Thymus (tissue), 11 donors: ENCODE data around the gene SOCS6. TPM values are rescaled to one million over a fixed set of nuclear protein-coding genes. Genes with fewer than 3 reads are reported as not detected.

ENCODE experiments used
- DNase-seq, 9 donors: peaks; one replicate each; pipeline ENCODE4 v3.0.0-alpha.2; 2013; ENCODE audit warnings: low spot score in 9 of 9, low read depth in 6 of 9, missing footprints in 1 of 9
- H3K27ac ChIP-seq, 2 donors: one replicate each; pipeline ENCODE4 v1.5.1; 2013; ENCODE audit warnings: control low read depth in 1 of 2, low read depth in 1 of 2, low read length in 1 of 2, mild to moderate bottlenecking in 1 of 2, moderate library complexity in 1 of 2
- H3K27me3 ChIP-seq, 2 donors: one replicate each; pipeline ENCODE4 v1.5.1; 2013; ENCODE audit warnings: low read length in 1 of 2; ENCODE audit not compliant: control insufficient read depth in 2 of 2, insufficient read depth in 1 of 2
- H3K36me3 ChIP-seq, 2 donors: one replicate each; pipeline ENCODE4 v1.5.1; 2013; ENCODE audit warnings: low read length in 1 of 2, mild to moderate bottlenecking in 1 of 2, moderate library complexity in 1 of 2; ENCODE audit not compliant: control insufficient read depth in 2 of 2, insufficient read depth in 2 of 2
- H3K4me1 ChIP-seq, 2 donors: one replicate each; pipeline ENCODE4 v1.5.1; 2013; ENCODE audit warnings: low read length in 2 of 2; ENCODE audit not compliant: control insufficient read depth in 2 of 2, insufficient read depth in 2 of 2
- H3K4me3 ChIP-seq, 2 donors: one replicate each; pipeline ENCODE4 v1.5.1; 2013; ENCODE audit warnings: low read length in 2 of 2, control low read depth in 1 of 2, mild to moderate bottlenecking in 1 of 2
- H3K9me3 ChIP-seq, 2 donors: one replicate each; pipeline ENCODE4 v1.5.1; 2013; ENCODE audit warnings: low read length in 1 of 2, mild to moderate bottlenecking in 1 of 2; ENCODE audit not compliant: control insufficient read depth in 2 of 2, insufficient read depth in 1 of 2
- WGBS: extraction: QIAGEN DNeasy Blood & Tissue Kit; methylation state at CpG from one replicate; pipeline ENCODE4 v1.1.7; 2013; 5-methylcytosine and 5-hydroxymethylcytosine counted together
- polyA plus RNA-seq: library from polyadenylated mRNA; stranded (reverse); fragments of 200-250 nt; gene quantifications from one replicate; pipeline ENCODE4 v1.2.3, GENCODE V29; 2013
- total RNA-seq: library from RNA; stranded (reverse); fragments of 120-200 nt; gene quantifications from one replicate; pipeline ENCODE4 v1.2.4, GENCODE V29; 2013
- donor health status: healthy.

SOCS6 gene
- total and polyA plus RNA-seq, 2 donors: 5.0 to 5.4 TPM

DNA sequence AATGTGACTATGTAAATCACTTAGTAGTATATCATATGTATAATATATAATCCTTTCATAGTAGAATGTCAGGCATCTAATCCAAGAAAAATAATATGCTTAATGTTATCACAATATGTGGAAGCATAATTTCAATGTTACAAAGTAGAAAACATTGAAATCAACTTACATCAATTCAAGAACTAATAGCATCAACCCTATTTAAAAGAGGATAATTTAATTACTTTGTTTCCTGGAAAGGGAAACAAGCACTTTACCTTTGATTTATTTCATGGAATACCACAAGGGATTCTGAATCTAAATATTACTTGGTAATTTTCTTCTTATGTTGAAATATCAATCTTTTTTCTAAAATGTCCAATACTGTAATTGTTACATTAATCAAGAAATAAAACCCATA is 30.6 kb upstream of the SOCS6 start:
- no peaks in the 10 kb centered on the region for H3K9me3 ChIP-seq
- H3K4me1 ChIP-seq: no peaks in the 10 kb centered on the region
- H3K36me3 ChIP-seq: no peaks in the 10 kb centered on the region

DNA sequence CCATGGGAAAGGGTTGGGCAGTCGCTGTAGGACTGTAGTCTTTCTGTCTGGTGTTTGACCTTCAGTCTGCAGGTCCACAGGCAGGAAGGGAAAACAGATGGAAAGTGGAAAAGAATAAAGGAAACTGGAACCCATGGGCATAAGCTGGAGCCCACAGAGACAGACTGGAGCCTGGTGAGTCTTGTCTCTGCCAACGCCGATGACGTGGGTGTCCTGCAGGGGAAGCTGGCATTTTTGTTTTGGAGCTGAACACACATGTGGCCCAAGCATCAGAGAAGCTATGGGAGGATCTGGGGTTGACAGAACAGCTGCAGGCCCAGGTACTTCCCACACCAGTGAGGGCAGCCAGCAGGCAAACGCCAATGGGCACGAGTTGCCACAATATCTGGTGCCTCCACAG is 28.2 kb upstream of the SOCS6 start:
- Histone ChIP-seq H3K9me3 (no peaks in the 10 kb centered on the region), H3K27me3 (no peaks in the 10 kb centered on the region), H3K27ac (no peak overlapping the region), H3K4me3 (no peak overlapping the region), H3K36me3 (no peaks in the 10 kb centered on the region), H3K4me1 (no peaks in the 10 kb centered on the region)
- WGBS: 93% methylated on average over 6 of the region's 6 CpGs
- DNase-seq: no peak

More for the DNA sequence above, 30.6 kb upstream of the SOCS6 start:
- Histone ChIP-seq H3K4me3 (no peak overlapping the region), H3K27me3 (no peaks in the 10 kb centered on the region), H3K27ac (no peak overlapping the region)
- no peak for DNase-seq

DNA sequence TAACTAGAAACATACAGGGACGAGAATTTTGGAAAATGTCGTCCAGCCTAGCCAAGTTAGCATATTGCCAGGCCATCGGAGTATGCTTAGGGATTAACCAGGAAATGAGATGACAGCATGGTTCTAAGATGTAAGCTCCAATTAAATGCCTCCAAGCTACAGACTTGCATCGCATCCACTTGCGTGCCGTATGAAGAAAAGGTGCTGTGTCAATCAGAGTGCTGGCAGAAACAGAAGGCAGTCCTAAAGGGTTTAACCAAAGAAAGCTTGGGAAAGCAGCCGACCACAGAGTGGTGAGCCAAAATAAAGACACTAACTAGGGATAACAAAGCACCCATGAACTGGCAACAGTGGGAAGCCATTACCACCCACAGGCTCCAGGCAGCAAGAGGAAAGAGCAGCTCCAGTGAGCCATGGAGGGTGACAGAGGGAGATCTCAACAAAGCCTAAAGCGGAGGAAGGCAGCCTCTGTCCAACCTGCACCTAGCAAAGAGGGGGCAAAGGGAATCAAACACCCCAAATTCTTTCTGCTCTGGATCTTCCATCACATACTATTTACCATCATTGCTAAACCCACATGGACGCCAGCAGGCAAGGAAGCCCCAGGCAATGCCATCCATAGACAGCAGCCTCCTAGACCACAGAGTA is 27.6 kb upstream of the SOCS6 start:
- no peak overlapping the region for H3K27ac ChIP-seq
- 96% methylated on average over 9 of the region's 9 CpGs for WGBS
- no peaks in the 10 kb centered on the region for H3K9me3 ChIP-seq
- H3K36me3 ChIP-seq: no peaks in the 10 kb centered on the region
- H3K4me3 ChIP-seq: no peak overlapping the region
- no peaks in the 10 kb centered on the region for H3K27me3 ChIP-seq
- DNase-seq: no peak
- no peaks in the 10 kb centered on the region for H3K4me1 ChIP-seq

DNA sequence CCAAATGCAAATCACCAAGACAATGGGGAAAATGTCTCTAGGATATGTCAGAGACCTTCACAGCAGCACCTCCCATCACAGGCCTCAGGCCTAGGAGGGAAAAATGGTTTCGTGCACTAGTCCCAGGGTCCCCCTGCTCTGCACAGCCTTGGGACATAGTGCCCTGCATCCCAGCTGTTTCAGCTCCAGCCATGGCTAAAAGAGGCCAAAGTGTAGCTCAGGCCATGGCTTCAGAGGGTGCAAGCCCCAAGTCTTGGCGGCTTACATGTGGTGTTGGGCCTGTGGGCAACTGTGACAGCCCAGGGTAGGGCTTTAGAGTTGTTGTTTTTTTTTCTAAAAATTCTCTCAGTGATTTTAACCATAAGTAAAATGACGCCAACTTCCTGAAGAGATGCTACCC is 25.5 kb upstream of the SOCS6 start:
- H3K9me3 ChIP-seq: no peaks in the 10 kb centered on the region
- no peaks in the 10 kb centered on the region for H3K36me3 ChIP-seq
- no peak overlapping the region for H3K4me3 ChIP-seq
- no peak overlapping the region for H3K27ac ChIP-seq
- H3K27me3 ChIP-seq: no peaks in the 10 kb centered on the region
- WGBS: 79% methylated on average over 3 of the region's 3 CpGs
- no peaks in the 10 kb centered on the region for H3K4me1 ChIP-seq
- DNase-seq: no peak

DNA sequence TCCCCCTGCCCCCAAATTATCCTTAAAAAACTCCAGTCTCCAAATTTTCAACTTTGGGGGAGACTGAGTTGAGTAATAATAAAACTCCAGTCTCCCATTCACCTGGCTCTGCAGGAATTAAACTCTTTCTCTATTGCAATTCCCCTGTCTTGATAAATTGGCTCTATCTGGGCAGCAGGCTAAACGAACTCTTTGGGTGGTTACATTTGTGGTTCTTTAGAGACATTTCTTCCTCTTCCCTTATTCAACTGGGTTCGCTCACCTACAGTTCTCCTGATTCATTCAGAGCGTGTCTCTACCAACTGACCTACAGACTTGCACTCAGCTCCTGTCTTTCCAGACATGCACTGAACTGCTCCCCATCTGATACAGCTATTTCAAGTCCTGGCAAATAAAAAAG is 17.1 kb upstream of the SOCS6 start:
- H3K4me1 ChIP-seq: no peaks in the 10 kb centered on the region
- WGBS: 94% methylated on average over 3 of the region's 3 CpGs
- DNase-seq: no peak
- H3K27me3 ChIP-seq: no peaks in the 10 kb centered on the region
- no peak overlapping the region for H3K4me3 ChIP-seq
- H3K9me3 ChIP-seq: peaks cover 0 to 2% of the 10 kb centered on the region in 2 donors
- no peaks in the 10 kb centered on the region for H3K36me3 ChIP-seq
- no peak overlapping the region for H3K27ac ChIP-seq

DNA sequence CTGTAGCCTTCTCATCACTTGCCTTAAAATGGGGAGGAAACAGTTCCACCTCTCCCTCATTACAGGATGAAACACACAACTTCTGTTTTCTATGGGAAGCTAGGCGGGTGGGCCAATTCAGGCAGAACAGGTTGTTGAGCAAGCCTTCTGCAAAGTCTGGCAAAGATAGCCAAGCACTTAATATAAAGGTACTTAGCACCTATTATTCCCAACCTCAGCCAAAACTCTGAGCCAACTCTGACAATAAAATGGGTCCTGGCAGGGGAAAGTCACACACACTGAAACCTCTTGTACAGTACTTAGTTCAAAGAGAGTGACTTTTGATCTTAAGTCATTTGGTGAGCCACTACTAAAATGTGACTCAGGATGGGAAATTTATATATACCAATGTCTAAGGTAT is 15.8 kb upstream of the SOCS6 start:
- no peaks in the 10 kb centered on the region for H3K4me1 ChIP-seq

DNA sequence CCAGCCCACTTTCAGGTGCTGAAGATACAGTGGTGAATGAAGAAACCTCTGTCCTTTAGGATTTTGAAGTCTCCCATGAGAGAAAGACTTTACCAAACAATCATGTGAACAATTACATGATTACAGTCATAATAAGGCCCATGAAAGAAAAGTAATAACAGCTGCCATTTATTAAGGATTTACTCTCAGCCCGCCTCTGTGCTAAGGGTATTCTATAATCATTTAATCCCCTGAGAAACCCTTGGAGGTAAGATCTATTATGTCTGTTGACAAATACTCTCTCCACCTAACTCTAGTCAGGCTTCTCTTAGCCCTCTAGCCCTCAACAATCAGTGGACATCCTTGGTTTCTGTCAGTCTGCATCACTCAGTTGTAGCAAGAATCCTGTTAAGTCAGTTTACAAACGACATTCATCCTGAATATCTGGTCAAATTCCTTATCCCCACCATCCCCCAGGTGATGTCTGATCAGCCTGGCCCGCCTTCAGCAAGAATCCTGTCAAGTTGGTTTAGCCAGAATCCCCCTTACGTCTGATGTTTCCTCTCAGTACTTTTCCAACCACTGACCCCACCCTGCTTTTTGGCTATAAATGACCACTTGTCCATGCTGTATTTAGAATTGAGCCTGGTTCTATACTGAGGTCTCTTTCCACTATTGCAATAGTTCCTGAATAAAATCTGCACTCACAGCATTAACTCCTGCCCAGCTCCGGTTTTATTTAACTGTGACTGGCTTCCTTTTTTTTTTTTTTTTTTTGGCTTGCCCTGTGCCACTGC is 12.2 kb upstream of the SOCS6 start:
- H3K9me3 ChIP-seq: peaks cover 0 to 1% of the 10 kb centered on the region in 2 donors
- no peaks in the 10 kb centered on the region for H3K4me1 ChIP-seq
- H3K36me3 ChIP-seq: no peaks in the 10 kb centered on the region
- no peak overlapping the region for H3K27ac ChIP-seq
- 88% methylated on average over 5 of the region's 5 CpGs for WGBS
- DNase-seq: no peak
- no peaks in the 10 kb centered on the region for H3K27me3 ChIP-seq
- no peak overlapping the region for H3K4me3 ChIP-seq

More for the DNA sequence above, 15.8 kb upstream of the SOCS6 start:
- Histone ChIP-seq H3K27me3 (no peaks in the 10 kb centered on the region), H3K36me3 (no peaks in the 10 kb centered on the region), H3K4me3 (no peak overlapping the region), H3K27ac (no peak overlapping the region), H3K9me3 (peaks cover 0 to 2% of the 10 kb centered on the region in 2 donors)
- 98% methylated on average over 1 of the region's 1 CpG for WGBS
- DNase-seq: no peak

DNA sequence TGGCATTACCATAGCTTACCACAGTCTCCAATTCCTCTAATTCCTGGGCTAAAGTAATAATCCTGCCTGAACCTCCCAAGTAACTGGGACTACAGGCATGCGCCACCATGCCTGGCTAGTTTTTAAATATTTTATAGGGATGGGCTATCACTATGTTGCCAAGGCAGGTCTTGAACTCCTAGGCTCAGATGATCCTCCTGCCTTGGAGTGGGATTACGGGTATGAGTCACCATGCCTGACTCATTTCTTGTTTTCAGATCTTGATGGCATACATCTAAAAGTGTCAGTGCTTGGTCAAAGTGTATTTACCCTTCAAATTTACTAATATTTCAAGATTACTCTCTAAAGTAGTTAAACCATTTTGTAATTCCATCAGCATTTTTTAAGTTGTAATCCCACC is 9.4 kb upstream of the SOCS6 start:
- Histone ChIP-seq H3K27ac (no peak overlapping the region), H3K4me3 (no peak overlapping the region), H3K36me3 (no peaks in the 10 kb centered on the region), H3K9me3 (no peaks in the 10 kb centered on the region), H3K27me3 (no peaks in the 10 kb centered on the region), H3K4me1 (no peaks in the 10 kb centered on the region)
- WGBS: 97% methylated on average over 2 of the region's 2 CpGs
- DNase-seq: no peak

DNA sequence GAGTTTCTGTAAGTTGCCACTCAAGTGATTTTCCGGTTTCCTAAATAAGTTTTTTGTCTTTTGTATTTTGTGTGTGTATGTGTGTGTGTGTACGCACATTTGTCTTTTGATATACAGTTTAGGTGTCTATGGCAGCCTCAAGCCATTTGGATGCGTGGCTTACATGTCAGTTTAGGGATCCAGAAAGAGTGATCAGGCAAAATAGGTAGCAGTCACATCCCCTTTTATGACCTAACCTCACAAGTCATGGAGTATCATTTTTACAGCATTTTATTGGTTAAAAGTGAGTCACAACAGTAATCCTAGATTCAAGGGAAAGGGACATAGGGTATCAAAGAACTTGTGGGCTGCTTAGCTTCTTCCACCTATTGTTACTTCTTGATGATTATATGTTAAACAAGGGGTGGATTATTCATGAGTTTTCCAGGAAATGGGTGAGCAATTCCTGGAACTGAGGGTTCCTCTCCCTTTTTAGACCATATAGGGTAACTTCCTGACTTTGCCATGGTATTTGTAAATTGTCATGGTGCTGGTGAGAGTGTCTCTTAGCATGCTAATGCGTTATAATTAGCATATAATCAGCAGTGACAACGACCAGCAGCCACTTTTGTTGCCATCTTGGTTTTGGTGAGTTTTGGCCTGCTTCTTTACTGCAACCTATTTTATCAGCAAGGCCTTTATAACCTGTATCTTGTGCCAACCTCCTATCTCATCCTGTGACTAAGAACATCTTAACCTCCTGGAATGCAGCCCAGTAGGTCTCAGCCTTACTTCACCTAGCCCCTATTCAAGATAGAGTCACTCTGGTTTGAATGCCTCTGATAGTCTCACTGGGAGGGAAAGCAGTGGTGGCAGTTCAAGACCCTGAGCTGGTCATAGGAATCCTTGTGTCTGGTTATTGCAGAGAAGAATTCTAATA is 8.6 kb upstream of the SOCS6 start:
- Histone ChIP-seq H3K4me1 (no peaks in the 10 kb centered on the region), H3K27ac (no peak overlapping the region), H3K27me3 (no peaks in the 10 kb centered on the region), H3K9me3 (no peaks in the 10 kb centered on the region), H3K4me3 (no peak overlapping the region), H3K36me3 (no peaks in the 10 kb centered on the region)
- no peak for DNase-seq
- 96% methylated on average over 5 of the region's 5 CpGs for WGBS
